HG02938 (cell line): ENCODE results near the gene TUNAR.

Source experiments
- ATAC-seq: cut with Tn5 transposase; IDR thresholded peaks from one replicate; pipeline ENCODE4 v1.9.1; 2021; ENCODE audit warnings: mild to moderate bottlenecking, moderate library complexity; ENCODE audit not compliant: unreplicated experiment

Gene TUNAR

DNA sequence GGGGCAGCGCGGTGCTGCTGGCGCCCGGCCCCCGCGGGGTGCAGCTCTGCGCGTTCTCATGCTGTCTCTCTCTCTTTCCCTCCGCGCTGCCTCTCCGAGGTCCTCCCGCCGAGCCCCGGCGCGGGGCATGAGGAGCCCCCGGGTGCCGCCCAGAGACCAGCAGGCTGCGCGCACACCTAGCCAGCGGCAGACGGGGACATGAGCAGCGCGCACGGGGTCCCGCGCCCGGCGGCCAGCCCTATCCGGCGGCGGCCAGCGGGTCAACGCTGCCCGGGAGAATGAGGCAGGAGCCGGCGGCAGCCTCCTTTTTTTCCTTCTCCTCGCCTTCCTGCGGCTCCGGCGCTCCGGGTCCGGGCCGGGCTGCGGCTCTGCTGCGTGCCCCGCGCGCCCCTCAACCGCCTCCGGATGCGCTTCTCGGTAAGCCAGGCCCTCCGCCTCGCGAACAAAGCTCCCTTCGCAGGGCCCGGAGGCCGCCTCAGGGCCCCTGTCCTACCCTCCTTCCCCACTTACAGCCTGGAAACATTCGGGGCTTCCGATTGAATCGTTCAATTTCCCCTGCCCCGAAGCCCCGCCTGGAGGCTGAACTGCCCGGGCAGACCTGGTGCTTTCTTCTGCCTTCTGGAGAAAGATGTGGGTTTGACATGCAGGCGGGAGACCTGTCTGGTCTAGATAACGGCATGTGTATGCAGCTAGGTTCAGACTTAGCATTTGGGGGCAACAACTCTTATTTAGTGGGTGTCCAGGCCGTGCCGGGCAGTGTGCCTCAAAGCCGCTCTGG, at the start of gene TUNAR:
TUNAR (plus strand) TSS at position 72 of the 778 bp plus-strand sequence.
- no peak for ATAC-seq

DNA sequence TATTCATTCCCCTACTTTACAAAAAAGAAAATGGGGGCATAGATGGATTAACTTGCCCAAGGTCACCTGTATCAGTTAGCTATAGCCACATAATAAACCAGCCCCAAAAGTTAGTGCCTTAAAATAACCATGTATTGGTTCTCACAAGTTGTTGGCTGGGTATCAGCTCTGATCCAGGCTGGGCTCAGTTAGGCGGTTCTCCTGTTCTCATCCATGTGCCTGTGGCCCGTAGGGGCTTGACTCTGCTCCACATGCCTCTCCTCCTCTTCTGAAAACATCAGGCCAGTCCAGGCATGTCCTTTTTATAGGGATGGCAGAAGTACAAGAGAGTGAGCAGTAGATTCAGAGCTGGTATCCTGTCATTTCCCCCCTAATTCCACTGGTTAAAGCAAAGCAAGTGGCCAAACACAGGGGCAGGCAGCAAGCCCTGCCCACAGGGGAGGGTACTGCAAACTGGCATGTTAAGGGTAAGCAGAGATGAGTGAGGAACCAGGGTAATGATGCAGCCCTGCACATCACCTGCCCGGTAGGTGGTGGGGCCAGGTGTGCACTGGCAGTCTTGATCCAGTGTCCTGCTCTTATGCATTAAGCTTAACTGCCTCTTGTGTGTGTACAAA, 47.9 kb upstream of the TUNAR start:
- ATAC-seq, result no peak

DNA sequence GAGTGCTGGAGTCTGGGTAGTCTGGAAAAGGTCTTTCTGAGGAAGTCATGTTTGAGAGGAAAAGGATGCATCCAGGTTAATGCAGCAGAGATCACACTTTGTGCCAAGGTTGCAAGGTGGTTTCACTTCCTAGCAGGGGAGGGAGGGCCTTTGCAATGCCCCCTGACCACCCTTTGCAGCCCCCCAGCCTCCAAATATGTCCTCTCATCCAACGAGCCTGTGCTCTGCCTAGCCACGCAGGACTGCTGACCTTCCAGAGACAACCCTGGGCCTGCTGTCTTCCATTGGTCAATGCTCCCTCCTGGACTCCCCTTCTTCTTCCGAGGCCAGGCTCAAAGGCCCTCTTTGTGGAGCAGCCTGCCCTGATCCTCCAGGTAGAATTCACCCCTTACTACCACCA, 47.3 kb upstream of the TUNAR start:
- ATAC-seq, result no peak

DNA sequence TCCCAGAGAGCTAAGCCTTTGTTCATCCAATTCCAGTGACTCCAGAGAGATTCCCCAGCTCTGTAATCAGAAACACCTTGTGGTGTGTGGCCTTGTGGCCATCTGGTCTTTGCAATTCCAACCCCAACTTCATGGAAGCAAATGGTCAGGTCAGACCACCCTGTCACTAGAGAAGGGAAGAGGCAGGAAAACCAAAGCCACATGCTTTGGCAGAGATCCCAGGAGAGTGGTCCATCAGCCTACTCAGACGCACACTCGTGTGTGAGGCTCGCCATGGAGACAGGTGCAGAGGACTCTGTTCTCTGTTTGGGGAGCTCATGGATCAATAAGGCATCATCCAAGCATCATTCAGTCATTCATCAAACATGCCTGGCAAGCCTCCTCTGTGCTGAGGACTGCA, 46.2 kb upstream of the TUNAR start:
- no peak for ATAC-seq

DNA sequence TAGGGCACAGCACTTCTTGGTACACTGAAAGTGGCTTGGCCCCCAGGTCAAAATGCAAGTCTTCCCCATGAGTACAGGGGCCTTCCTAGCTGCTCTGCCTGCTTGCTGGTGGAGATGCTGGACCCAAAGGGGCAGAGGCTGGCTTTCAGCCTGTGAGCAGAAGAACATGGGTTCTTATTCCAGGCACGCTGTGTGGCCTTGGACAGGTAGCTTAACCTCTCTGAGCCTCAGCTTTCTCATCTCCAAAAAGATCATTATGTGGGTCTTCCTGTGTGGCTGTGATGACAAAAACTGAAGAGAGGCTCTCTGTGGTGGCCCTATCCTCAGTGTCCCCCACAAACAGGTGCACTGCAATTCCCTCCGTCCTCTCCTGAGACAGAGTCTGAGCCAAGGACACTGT, 45.6 kb upstream of the TUNAR start:
- no peak for ATAC-seq

DNA sequence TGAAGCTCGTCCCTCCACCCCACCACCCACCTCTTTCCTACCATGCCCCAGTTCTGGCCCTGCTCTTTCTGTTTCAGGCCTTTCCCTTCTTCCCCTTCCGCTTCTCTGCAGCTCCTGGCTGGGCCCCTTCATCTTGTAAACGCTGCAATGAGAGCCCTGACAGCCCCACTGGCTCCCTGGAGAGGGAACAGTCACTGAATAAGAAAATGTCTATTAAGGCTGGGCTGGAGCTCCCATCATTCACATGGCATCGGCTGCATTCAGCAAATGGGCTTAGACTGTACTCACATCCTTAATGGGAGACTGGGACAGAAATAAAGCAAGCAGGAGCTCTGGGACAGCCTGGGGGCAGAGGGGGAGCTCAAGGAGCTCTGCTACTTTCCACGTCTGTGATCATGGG, 45.2 kb upstream of the TUNAR start:
- ATAC-seq, result no peak

DNA sequence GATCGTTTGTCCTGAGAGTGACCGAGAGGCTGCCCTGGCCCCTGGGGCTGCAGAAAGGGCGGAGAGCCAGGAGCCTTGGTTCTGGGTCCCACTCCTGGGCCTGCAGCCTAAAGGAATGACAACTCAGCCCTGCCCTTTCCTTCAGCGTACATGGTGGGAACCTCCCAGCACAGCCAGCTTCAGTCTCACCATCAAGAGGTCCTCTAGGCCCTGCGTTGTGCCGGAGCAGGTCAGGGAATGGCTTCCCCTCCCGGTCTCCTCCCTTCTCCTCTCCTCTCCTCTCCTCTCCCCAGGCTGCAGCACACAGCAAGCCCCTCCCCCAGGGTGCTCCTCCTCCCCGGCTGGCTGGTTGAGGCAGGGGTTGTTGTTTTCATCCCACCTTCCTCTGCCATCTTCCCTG, 44.6 kb upstream of the TUNAR start:
- ATAC-seq, result no peak

DNA sequence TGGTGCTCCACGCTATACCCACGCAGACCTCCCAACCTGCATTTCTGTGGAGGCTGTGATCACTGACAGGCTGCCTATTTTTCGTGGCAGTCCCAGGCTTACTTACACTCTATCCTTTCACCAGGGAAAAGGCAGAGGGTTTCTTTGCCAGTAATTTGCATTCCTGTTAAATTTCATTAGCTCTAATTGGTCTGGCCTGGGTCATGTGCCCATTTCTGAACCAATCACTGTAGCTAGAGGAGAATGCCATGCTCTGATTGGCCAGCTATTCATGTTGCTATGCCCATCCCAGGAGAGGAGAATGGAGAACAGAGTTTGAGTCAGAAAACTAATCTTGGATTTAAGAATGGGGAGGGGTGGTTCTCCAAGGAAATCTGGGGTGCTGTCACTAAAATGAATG, 43.2 kb upstream of the TUNAR start:
- ATAC-seq, result no peak

DNA sequence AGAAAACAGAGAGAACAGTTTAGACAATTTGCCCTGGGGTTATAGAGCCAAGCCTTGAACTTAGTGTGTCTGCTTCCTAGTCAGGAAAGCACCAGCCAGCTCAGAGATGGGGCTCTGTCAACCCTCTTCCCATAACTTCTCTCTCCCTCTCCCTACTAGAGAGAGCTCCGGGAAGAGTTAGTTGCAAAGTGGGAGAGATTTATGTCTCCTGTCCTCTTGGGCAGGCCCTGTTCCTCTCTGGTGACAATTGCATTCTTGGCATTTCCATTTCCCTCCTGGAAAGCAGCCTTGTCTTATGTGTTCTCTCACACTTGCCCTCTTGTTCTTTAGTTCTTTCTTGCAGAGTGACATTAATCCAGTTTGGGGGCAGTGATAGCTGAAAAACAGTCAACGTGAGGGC, 42.1 kb upstream of the TUNAR start:
- no peak for ATAC-seq

DNA sequence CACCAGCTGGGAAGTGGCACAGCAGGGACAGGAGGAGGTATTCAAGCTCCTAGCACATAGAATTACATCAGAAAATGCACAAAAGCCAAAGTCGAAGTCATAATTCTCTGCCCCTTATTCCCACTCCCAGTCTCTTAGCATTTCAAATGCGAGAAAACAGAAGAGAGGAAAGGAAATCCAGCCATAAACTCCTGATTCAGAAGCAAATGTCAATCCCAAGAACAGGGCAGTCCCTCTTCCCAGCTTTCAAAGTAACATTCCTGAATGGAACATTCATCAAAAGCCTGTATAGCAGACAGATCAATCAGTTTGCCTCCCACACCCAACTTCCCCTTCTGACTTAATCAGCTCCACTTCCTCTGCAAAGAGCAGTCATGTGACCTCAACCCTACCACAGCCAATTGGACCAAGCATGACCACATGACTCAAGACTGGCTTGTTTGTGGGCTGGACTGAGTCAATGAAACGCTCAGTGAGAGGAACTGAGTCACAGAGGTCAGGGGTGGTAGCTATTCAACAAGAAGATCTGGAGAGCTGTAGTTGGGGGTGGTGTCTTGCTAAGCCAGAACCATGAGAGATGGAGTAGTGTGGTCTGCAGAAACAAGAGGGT, 41.4 kb upstream of the TUNAR start:
- no peak for ATAC-seq

DNA sequence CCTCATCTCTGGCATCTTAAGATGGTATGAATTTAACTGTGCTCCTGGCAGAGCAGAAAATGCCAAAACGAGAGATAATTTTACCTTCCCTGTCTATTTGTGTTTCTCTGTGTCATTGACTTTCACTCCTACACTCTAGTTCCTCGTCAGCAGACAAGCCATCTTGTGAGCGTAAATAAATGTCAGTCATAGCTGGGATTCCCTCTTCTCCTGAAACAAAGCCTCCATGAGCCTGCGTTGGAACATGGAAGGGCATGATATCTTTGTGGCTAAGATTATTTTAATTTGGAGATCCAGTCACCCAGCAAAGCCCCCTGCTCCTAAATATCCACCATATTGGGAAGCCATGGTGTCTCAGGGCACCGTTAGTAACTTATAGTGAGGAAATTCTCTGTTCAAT, 37.8 kb upstream of the TUNAR start:
- ATAC-seq, result no peak

DNA sequence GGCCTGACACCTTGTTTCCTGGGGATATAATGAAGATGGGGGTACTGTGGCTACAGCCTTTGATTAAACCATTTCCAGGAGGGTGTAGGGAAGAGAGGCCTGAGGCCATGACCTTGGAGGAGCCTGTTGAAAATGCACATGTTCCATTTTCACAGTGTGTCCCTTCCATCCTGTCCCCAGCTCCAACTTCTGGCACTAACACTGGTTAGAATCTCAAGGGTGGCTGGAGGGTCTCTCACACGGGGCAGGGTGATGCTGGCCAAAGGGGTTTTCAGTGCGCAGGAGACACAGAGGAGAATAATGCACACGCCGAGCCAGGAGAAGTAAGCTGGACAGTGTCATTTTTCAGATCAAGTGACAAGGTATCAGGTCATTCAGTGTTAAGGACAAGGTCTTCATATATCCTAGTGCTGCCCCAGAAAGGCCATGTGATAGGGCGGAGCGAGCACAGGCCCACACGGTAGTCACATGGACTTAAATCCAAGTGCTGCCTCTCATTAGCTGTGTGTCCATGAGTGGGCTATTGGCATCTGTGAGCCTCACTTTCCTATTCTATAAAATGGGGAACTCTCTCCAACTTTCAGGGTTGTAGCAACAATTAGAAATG, 36.4 kb upstream of the TUNAR start:
- ATAC-seq, result no peak

DNA sequence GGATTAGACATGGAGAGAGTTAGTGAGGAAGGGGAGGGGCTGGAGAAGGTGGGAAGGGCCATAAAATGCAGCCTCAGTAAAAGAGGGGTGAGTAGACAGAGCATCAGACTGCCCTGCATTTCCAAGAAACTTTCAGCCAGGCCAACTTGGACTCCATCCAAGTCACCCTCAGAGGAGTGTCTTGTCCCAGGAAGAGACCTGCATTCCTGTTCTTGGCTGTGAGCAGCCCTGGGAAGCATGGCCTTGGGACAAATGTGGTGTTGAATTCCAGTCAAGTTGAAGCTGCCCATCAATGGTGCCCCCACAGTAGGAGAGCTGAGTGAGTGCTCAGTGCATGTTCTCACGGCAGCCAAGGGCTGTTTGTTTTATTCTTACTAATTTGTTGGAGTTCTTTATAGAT, 35.0 kb upstream of the TUNAR start:
- ATAC-seq, result no peak

DNA sequence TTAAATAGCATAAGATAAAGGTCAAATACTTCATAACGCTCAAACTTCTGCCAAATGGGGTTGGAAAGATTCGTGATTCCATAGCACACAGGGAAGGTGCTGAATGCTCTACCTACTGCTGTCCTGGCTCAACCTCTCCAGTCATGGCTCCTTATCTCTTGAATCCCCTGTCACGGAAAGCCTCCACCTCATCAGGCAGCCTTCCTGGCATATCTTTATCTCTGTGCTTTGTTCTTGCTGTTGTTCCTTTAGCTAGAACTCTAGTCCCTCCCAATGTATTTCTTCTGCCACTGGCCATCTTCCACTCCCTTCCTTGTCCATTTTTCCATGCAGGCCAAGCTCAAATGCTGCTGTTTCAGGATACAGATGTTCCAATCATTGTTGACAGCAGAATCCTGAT, 26.9 kb upstream of the TUNAR start:
- ATAC-seq, result no peak

DNA sequence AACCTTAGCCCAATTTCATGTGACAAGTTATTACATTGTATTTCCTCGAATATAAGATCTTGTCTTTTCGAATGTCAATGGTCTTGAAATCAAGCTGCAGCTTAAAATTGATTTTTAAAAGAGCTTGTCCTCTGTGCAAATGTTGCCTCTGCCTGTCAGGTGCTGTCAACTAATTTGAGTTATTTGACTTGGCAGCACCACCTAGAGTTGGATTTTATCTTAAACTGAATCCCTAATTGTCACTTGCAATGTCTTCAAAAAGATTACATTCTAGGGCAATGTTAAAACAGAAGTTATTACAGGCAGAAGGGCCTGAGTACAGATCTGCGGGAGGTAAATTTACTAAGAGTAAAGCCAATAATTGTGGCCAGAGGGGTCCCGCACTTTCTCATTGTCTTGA, 26.2 kb upstream of the TUNAR start:
- ATAC-seq, result no peak

DNA sequence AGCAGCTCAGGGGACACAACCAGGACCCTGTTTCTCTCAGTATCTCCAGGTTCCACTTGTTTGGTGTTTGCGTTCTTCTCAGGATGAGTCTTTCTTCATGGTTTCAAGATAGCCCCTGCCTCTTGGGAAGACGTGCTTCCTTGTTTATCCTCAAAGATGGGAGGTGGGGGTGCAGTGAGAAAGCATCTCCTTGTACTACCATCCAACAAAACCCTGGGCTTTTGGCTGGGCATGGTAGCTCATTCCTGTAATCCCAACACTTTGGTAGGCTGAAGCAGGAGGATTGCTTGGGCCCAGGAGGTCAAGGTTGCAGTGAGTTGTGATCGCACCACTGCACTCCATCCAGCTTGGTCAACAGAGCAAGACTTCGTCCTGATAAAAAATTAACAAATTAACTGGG, 21.0 kb upstream of the TUNAR start:
- no peak for ATAC-seq

DNA sequence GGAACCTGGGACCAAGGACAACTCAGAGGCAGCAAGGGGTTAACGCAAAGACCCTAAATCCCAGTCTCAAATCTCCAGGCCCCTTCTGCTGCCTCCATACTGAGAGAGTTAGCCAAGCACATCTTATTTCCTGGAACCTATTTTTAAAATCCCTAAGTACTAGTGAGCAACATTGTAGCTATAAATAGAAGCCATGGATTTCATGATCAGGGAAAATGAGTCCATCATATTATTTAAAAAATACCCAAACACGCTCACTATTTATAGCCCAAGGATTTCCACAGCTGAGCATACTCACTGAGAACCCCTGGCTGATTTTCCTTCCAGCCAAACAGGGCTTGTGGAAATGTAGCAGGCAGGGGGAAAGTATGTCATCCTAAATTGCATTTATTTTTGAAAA, 19.4 kb upstream of the TUNAR start:
- no peak for ATAC-seq

DNA sequence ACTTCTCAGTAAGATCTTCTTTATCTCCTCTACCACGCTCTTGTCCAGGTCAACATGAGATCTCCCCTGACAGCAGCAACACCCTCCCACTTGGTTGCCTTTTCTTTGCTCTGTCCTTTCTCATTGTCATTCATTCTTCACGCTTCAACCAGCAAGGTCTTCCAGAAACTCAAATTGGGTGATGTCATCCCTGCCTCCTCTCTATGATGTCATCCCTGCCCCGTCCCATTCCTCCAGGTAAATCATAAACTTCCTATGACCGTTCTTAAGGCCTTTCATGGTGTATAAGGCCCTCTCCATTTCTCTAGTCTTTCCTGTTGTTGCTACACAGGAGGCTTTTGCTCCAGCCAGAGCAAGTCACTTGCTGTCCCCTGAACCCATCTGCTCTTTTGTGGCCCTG, 17.7 kb upstream of the TUNAR start:
- no peak for ATAC-seq

DNA sequence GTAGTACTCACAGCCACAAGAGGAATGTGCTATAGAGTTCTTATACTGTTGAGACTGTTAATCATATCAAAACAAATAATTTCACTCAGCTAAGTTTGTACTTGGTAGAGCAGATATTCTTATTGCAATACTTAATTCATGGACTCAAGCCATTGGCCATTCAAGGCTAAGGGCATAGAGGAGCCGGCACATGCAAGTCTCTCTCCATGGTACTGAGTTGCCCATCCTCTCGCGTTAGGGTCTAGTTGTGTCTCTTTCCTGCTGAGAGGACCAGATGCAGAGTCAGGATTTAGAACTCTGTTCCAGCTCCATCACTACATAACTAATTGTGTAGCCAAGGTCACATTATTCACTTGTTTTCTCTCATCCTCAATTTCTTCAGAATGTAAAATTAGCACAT, 14.4 kb upstream of the TUNAR start:
- no peak for ATAC-seq

DNA sequence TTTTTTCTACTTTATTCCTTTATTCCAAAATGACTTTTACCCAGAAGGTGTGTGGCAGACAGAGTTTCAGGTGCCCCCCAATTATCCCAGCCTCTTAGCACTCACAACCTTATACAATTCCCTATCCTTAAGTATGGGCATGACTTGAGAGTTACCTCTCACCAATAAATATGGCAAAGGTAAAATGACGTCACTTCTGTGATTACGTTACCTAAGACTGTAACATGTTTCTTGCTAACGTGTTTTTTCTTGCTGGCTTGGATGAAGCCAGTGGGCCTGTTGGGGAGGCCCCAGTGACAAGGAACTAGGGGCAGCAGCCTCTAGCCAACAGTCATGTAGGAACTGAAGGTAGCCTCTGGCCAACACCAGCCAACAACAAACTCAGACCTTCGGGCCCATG, 13.3 kb upstream of the TUNAR start:
- no peak for ATAC-seq

DNA sequence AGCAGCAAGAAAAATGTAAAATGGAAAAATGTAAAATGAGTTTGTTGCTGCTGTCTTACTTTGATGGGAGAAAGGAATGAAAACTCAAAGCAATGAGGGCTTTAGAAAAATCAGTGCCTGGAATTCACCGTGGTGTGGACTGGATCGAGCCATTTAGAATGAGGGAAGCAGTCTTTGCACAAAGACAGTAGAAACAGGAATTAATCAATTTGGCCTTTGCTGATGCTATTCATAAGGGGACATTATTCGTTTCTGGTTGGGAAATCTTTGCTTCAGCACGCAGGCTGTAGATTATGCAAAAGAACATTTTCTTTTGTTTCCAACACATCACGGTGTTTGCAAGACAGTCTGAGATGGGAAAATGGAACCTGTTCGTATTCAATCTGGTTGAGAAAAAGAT, 6.9 kb upstream of the TUNAR start:
- no peak for ATAC-seq

DNA sequence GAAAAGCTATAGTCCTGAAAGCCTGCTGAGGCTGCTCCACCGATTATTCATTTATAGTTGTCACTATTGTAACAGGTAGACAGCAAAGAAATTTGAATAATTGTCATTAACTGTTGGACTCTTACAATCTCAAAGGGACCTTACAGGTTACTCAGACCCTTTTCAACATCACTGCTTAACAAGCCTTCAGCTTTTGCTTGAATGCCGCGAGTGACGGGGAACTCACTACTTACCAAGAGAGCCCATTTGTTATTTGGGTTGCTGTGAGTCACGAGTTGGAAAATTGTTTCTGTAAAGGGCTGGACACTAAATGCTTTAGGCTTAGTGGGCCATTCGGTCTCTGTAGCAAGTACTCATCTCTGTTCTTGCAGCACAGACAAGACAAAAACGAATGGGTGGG, 5.9 kb upstream of the TUNAR start:
- ATAC-seq, result no peak
